GM21423 (cell line): ENCODE results near the gene NUAK1.
"Not testable (repeated sequence)": the region's sequence is repeated elsewhere in the genome, so short reads cannot be mapped to it uniquely, and the experiment has no call there.

ENCODE experiments used
- ATAC-seq: cut with Tn5 transposase; IDR thresholded peaks from one replicate; pipeline ENCODE4 v1.9.1; 2021; ENCODE audit warnings: mild to moderate bottlenecking, moderate library complexity; ENCODE audit not compliant: unreplicated experiment

The NUAK1 gene

DNA sequence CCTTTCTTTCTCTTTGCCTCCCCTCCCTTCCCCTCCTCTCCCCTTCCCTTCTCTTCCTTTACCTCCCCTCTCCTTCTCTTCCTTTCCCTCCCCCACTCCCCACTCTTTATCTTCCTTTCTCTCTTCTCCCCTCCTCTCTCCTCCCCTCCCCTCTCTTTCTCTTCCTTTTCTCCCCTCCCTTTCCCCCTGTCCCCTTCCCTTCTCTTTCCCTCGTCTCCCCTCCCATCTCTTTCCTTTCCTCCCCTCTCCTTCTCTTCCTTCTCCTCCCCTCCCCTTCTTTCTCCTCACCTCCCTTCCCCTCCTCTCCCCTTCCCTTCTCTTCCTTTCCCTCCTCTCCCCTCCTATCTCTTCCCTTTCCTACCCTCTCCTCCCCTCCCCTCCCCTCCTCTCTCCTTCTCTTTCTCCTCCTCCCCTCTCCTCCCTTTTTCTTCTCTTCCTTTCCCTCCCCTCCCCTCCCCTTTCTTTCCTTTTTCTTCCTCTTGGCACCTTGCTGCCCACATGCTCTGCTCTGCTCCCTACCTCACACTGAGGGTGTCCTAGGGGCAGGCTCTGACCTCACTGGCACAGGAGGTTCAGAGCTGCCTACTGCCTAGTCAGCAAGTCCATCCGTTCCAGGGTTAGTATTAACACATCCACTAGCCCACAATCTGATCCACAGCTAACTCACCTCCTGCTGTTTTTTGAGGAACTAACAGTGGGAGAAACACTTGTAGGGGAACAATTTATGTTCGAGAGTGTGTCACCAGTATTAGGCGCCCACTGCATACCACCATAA, 101.0 kb downstream of the NUAK1 start:
- no peak for ATAC-seq

DNA sequence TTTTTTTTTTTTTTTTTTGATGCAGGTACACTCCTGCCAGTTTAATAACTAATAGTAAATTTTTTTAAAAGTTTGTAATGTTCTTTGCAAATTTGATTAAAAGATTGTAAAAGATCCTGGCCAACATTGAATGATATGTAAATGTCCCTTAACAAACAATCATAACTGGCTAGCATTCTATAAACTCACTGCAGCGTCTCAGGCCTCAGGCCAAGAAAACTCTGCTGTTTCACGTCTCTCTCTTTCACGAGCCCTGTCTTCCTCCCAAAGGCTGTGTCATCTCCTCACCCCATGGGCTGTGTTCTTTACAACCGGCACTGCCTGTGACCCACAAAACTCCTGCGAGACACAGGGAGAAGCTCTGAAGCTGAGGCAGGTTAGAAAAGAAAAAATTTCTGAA, 103.3 kb downstream of the NUAK1 start:
- no peak for ATAC-seq

DNA sequence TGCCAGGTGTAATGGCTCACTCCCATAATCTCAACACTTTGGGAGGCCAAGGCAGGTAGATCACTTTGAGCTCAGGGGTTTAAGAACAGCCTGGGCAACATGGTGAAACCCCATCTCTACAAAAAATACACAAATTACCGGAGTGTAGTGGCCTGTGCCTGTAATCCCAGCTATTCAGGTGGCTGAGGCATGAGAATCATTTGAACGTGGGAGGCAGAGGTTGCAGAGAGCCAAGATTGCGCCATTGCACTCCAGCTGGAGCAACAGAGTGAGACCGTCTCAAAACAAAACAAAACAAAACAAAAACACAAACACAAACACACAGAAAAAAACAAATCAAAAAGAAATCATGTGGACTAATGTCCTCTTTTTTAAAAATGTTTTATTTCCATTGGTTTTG, 104.4 kb downstream of the NUAK1 start:
- ATAC-seq: no peak

DNA sequence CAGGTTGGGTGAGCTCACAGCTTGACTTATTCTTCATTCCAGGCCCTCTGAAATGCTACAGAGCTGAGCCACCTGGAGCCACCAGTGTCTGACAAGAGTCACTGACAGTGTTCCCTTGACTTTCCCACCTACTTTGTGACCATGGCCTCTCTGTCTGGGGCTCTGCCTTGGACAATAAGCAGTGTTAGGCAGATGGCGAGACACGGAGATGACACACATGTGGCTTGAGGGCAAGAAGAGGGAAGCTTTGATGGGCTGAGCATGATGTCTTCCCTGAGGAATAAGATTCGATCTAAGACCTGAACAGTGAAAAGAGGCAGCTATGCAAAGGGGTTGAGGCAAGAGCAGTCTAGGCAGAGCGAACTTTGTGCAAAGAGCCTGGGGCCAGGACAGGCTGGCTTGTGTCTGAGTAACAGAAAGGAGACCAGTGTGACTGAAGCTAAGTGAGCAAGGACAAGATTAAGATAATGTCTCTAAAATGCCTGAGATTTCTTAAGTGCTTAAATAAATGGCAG, 105.5 kb downstream of the NUAK1 start:
- no peak for ATAC-seq

DNA sequence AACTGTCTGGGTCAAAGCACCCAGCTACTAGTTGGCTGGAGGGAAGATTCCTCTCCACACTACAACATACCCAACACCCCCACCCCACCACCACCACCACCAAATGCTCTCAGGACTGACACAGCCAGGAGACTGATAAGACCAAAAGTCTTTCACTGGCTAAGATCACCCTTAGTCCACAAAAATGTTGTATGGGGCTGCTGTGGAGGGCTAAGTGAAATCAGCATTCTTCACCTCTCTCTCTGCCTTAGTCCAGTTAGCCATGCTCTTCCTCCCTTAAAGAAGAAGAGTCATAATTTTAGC, 106.2 kb downstream of the NUAK1 start:
- no peak for ATAC-seq

DNA sequence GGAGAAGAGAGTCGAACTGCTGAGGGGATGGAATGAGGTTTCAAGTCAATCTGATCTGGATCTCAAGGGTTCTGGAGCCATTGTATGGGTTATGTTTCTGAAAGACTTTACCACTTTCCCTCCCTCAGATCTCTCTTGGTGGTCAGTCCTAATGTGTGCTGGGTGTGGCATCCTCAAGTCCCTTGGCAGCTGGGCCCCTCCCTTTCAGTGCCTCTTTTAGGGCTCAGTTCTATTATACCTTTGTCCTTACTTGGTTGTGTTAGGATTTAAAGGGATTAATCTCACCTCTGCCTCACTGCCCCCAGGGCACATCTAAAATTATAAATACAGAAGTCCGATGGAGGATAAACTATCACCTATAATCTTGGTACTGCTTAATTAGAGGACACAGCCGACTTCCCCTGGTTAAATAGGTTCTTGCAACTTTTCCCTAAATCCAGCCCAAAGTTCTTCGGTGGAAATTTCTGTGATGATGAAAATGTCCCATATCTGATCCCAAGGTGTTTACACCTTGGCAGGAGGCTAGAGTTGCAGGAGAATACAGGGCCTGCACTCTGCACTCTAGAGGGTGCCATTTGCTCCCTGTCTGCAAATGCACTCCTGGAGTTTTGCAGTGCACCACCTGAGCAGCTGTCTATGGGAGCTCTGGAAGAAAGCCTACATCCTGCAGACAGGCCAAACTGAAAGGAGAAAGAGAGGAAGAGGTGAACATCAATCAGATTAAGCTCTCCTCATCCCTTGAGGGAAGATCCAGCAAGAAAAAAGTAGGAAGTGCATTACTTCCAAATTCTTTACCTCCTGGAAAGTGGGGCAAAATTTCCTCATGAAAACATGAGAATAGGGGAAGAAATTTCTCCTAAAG, 106.8 kb downstream of the NUAK1 start:
- ATAC-seq: no peak

DNA sequence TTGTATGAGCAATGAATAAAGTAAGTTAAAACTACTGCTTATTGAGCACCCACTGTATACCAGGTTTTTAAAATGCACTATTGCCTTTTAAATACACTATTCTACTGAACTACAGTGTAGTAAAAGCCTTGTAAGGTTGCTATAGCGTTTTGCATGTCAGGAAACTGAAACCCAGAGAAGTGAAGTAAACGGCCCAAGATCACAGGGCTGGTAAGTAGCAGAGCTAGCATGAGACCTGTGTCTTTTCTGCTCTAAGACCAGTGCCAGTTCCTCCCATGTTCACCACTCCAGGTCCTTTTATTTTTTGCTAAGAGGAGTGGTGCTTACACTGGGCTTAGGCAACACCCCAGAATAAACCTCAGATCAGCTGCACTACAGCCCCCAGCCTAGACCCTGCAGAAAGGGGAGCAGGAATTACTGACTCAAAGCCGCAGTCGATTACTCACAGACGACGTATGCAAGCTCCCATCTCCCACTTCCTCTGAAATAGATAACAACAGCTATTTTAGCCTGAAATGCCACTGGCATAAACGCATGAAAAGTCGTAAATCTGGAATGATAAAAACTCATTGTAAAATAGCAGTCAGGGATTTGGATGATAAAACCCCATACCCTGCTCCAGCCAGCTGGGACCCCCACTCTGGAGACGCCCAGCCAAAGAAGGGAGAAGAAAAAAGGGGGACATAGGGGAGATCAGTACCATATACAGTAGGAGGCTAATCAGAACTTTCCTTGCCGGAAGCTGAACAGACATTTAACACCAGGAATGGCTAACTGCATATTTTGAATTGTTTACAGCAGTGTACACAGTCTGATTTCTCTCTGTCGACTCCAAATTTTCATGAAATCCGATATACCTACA, 108.3 kb downstream of the NUAK1 start:
- peak; percentile 65 for ATAC-seq

DNA sequence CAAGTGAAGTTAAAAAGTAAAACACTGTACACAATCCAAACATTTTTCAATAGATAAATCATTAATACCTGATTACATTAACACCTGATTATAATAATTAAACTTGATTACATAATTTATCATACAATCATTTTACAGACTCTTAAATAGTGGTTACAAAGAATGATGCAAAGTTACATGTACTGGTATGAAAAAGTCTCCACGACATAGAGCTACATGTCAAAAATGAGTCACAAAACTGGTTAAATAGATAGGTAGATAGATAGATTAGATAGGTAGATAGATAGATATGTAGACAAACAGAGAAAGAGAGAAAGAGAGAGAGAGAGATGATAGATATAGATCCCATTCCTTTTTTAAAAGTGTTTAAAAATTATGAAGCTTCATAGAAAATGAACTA, 109.2 kb downstream of the NUAK1 start:
- no peak for ATAC-seq

DNA sequence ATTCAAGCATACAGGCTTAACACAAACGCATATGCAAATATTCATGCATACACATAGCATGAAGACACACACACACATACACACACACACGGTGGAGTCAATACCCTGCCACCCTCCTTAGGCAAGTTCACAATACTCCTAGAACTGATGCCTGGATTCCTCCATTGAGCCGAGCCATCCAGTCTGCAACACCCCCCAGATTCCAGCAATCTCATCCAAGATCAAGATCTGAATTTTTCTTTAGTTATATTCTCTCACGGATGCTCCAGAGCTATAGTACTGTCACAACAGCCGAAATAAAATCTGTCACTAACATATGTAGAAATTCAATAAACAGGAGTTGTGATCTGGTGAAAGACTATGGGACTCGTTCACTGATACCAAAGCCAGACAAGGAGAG, 110.8 kb downstream of the NUAK1 start:
- no peak for ATAC-seq

DNA sequence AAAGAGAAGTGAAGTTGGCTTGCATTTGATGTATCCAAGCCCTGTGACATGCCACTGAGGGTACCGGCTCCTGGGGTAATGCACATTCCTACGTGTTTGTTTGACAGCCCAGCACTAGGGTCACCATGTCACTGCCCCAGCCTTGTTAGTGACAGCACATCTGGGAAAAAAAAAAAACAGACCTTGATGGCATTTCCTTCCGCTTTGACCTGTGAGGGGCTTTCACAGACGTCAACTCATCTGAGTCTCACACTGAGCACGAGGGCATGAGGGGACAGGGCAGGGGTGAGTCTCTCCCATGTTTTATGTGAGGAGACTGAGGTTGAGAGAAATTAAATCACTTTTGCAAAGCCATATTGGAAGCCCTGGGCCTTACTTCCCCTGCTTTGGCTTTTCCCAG, 111.5 kb downstream of the NUAK1 start:
- no peak for ATAC-seq

DNA sequence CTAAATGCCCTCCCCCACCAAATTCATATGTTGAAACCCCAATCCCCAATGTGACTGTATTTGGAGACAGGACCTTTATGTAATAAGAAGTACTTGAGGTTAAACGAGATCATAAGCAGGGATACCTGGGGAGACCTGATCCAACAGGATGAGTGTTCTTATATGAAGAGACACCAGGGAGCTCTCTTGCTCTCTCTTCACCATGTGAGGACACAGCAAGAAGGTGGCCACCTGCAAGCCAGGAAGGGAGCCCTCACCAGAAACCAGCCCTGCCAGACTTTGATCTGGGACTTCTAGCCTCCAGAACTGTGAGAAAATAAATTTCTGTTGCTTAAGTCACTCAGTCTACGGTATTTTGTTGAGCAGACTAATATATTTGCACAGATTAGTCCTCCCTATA, 113.6 kb downstream of the NUAK1 start:
- no peak for ATAC-seq

DNA sequence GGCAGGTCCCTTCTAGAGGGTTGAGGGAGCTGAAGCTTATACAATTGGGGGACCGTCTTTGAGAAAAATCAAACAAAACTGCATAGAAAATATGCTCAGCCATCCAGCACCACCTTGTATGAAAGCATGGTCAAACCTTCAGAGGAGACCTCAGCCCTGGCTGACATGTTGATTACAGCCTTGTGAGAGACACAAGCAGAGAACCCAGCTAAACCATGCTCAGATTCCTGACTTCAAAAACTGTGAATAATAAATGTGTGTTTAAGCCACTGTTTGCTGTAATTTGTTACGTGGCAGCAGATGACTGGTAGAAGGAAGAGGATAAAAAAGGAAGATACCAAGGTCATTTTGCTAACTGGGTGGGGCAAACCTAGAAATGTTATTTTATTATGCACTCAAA, 115.7 kb downstream of the NUAK1 start:
- ATAC-seq: no peak

DNA sequence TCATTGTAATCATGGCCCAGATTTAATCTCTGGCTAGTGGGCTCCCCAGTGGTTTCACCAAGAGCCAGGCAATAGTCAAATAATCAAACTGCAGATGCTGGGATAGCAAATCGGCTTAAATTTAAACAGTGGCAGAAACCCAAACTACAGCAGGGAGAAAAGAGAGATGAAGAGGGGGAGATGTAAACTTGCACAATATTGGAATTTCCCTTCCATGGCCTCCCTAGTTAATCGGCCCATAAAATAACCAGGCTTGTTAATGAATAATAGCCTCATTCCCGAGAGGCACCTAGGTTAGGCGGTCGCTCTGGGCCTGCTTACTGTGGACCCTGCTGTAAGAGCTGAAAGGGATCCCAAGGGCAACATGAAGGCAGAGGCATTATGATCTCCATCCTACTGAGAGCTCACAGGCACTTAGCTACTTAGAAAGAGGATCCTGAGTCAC, 116.2 kb downstream of the NUAK1 start:
- ATAC-seq: no peak

DNA sequence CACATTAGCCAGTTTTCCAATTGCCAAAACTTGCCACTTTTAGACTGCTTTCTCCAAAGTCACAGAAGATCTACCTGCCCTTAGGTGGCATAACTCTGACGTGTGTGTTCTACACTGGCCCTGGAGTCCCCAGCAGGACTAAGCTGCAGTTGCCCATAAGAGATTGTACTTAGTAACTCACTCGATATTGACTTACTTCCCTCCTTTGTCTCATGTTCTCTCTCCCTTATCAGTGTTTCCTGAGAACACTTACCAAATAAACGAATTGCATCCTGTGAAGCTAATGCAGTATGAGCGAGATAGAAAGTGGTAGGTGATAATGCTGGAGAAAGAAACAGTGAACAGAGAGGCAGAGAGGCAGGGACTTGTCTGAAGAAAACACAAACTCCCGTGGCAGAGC, 117.2 kb downstream of the NUAK1 start:
- no peak for ATAC-seq

DNA sequence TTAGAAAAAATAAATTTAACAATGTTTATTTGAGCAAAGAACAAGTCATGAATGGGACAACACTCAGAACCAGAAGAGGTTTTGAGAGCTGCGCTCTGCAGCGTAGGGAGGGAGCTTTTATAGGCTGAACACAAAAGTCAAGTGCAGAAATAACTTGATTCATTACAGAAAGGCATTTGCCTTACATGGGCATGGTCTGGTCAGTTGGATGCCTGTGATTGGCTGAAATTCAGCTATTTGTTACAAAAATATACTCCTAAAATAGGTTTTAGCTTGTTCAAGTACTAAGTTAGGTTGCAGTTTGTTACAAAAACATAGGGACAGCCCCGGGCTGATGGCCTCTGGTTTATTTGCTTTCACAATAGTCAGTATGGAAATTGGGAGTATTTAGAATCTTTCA, 118.0 kb downstream of the NUAK1 start:
- no peak for ATAC-seq

DNA sequence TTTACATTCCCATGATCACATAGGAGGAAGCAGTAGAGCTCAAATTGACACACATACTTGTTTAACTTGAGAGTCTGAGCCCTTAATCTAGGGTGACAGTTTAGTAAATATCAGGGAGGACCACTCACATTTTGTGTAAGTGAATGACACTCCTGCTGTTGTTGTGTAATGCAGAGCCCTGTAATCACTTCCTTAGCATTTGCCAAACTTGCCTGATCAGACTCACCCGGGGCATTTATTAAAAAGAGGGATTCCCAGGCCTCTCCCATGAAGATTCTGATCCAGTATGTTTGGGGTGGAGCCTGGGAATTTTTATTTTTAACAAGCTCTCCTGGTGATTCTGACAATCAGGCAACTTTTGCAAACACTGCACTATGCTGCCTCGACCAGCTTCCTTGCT, 119.6 kb downstream of the NUAK1 start:
- ATAC-seq: no peak

DNA sequence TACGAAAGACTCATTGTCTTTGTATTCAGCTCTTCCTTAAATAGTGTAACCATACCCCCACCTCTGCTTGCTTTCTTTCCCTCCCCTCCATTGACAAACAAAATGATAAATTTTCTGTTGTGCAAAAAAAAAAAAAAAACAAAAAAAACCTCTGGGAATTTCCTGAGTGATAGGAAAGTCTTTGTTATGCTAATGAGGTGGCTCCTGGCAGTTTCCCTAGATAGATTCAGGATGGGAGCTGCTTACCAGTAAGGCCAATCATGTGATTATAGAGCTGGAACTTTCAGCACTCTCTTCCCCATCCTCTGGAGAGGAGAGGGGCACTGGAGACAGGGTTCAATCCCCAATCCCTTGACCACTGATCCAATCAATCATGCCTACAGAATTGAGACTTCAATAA, 120.5 kb downstream of the NUAK1 start:
- ATAC-seq: no peak

DNA sequence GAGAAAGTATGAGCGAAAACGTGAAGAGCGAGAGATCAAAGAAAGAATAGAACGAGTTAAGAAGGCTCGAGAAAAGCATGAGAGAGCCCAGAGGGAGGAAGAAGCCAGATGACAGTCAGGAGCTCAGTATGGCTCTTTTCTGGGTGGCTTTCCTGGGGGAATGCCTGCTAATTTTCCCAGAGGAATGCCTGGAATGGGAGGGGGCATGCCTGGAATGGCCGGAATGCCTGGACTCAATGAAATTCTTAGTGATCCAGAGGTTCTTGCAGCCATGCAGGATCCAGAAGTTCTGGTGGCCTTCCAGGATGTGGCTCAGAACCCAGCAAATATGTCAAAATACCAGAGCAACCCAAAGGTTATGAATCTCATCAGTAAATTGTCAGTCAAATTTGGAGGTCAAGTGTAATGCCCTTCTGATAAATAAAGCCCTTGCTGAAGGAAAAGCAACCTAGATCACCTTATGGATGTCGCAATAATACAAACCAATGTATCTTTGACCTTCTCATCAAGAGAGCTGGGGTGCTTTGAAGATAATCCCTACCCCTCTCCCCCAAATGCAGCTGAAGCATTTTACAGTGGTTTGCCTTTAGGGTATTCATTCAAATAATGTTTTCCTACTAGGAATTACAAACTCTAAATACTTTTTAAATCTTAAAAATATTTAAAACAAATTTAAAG, 122.0 kb downstream of the NUAK1 start:
- not testable (repeated sequence) for ATAC-seq

DNA sequence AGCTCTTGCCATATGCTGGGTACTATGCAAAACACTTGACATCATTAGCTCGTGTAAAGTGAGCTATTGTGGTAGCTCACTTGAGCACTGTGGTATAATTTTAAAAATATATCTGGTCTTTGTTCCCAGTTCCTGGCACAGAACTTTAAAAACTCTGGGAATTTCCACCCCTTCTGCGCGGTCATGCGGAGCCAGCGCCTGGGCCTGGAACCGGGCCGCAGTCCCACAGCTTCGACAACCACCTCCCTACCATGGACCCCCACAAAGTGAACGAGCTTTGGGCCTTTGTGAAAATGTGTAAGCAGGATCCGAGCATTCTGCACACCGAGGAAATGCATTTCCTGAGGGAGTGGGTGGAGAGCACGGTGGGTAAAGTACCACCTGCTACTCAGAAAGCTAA, 123.1 kb downstream of the NUAK1 start:
- ATAC-seq: no peak

DNA sequence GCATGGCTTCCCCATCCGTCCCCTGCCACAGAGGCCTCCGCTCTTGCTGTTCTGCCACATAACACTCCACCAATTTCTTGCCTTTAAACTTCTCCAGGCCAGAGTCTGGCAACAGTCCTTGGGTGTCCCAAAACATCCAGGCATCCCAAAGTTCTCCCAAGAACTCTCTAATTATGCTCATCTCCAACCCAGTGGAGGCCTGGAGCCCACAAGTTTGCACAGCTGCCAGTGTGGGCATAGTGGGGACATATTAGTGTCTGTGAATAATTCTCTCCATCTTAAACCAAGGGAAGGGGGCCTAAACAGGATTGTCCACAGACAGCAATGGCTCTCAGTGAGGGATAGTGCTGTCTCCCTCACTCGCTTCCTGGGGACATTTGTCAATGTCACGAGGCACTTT, 124.8 kb downstream of the NUAK1 start:
- no peak for ATAC-seq
